ENCODE results near the gene KNSTRN.

DNA sequence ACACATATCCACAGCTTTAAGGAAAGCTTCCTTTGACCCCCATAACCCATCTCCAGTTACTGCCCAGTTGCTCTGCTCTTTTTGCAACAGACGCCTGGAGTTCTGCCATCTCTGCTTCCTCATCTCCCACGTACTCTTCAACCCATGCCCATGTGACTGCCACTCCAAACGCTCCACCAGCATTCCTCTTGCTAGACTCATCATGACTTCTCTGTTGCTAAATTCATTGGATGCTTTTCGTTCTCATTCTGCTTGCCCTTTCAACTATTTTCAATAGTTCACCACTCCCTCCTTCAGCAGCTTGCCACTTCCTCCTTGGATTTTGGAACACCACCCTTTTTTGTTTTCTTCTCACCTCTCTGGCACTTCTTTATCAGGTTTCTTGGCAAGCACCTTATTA, 2.7 kb upstream of the KNSTRN start:
- TF ChIP-seq CTCF (IDR thresholded peaks at IDR 0.05 in 8 of 11, conservative IDR thresholded peaks at IDR 0.05 in 3 of 11) (no peak), POLR2A (IDR thresholded peaks at IDR 0.05) (no peak)

Measured in spleen (tissue), 7 donors.